AG09319 (cell line): ENCODE measurements around the gene ECEL1.

Experiments used
- DNase-seq: peaks from one replicate; pipeline ENCODE4 v3.0.0-alpha.2; 2010; ENCODE audit warnings: low read depth; ENCODE audit errors: extremely low read depth
- CTCF ChIP-seq: IDR thresholded peaks from 2 replicates; pipeline ENCODE4 v1.5.1; 2011; ENCODE audit warnings: low read depth, mild to moderate bottlenecking, inconsistent platforms, low read length, moderate library complexity

Gene ECEL1

GRCh38 chr2:232512602-232513001 lies 25.0 kb upstream of the ECEL1 start:
- no peak for TF ChIP-seq CTCF
- no peak for DNase-seq

GRCh38 chr2:232511336-232511890 lies 23.8 kb upstream of the ECEL1 start:
- DNase-seq, result no peak

GRCh38 chr2:232508251-232508650 lies 20.6 kb upstream of the ECEL1 start:
- DNase-seq, result no peak
- no peak for TF ChIP-seq CTCF

More at GRCh38 chr2:232511336-232511890, 23.8 kb upstream of the ECEL1 start:
- TF ChIP-seq CTCF, result no peak

GRCh38 chr2:232506709-232507108 lies 19.1 kb upstream of the ECEL1 start:
- no peak for TF ChIP-seq CTCF
- DNase-seq, result no peak

- no peak for DNase-seq
- TF ChIP-seq CTCF, result no peak
Observed at GRCh38 chr2:232505856-232506255, 18.2 kb upstream of the ECEL1 start.

GRCh38 chr2:232504438-232504837 lies 16.8 kb upstream of the ECEL1 start:
- DNase-seq, result no peak

GRCh38 chr2:232503809-232504323 lies 16.2 kb upstream of the ECEL1 start:
- TF ChIP-seq CTCF, result no peak
- no peak for DNase-seq

More at GRCh38 chr2:232504438-232504837, 16.8 kb upstream of the ECEL1 start:
- TF ChIP-seq CTCF, result no peak
